OCI-LY7 (cell line): Measurements from ENCODE around the gene SPC24. TPM values are rescaled to one million over a fixed set of nuclear protein-coding genes. Genes with fewer than 3 reads are reported as not detected.

Experiments
- BruUV-seq: library from RNA; stranded (reverse); fragments of 400-500 nt; replicated peaks from 2 replicates; lab custom pipeline; 2021; lab: Mats Ljungman, UMichigan
- CTCF ChIA-PET: fragments of 300-600 bp; sonication (Branson Sonifier 250); formaldehyde crosslinking; loops from one replicate; lab custom pipeline; 2022; ENCODE audit warnings: antibody characterized with exemption; ENCODE audit not compliant: unreplicated experiment; lab: Charles Lee
- POLR2A ChIA-PET: fragments of 300-600 bp; sonication (Branson Sonifier 250); formaldehyde crosslinking; loops from one replicate; lab custom pipeline; 2022; ENCODE audit warnings: antibody characterized with exemption; lab: Charles Lee
- DNase-seq: peaks from one replicate; pipeline ENCODE4 v3.0.0-alpha.2; 2015; ENCODE audit warnings: low spot score
- H2AFZ ChIP-seq: fragments of 200-600 bp; sonication (generic), shearing (Covaris generic); 2 replicates; pipeline ENCODE4 v1.6.1; 2014; ENCODE audit warnings: mild to moderate bottlenecking, antibody characterized with exemption, low read length, moderate library complexity
- H3K27ac ChIP-seq: fragments of 200-600 bp; sonication (generic); 2 replicates; pipeline ENCODE4 v1.5.1; 2014; ENCODE audit warnings: mixed run types, low read depth, mild to moderate bottlenecking, moderate library complexity, low read length, inconsistent platforms; ENCODE audit not compliant: poor library complexity, severe bottlenecking
- H3K36me3 ChIP-seq: fragments of 200-600 bp; sonication (generic); 2 replicates; pipeline ENCODE4 v1.6.1; 2014; ENCODE audit warnings: mild to moderate bottlenecking, antibody characterized with exemption, low read length, moderate library complexity, mixed read lengths; ENCODE audit not compliant: insufficient read depth
- H3K4me1 ChIP-seq: fragments of 200-600 bp; sonication (generic); 2 replicates; pipeline ENCODE4 v1.5.1; 2014; ENCODE audit warnings: mild to moderate bottlenecking, low read length; ENCODE audit not compliant: insufficient read depth, poor library complexity, severe bottlenecking
- H3K4me2 ChIP-seq: fragments of 200-600 bp; sonication (generic); 2 replicates; pipeline ENCODE4 v1.6.1; 2014; ENCODE audit warnings: mild to moderate bottlenecking, low read length
- H3K4me3 ChIP-seq: fragments of 200-600 bp; sonication (generic); 2 replicates; pipeline ENCODE4 v1.5.1; 2014; ENCODE audit warnings: mild to moderate bottlenecking, low read depth, low read length; ENCODE audit not compliant: poor library complexity, severe bottlenecking
- H3K79me2 ChIP-seq: fragments of 200-600 bp; sonication (generic); 2 replicates; pipeline ENCODE4 v1.6.1; 2016; ENCODE audit warnings: low read depth, mild to moderate bottlenecking, low read length, moderate library complexity, mixed read lengths; ENCODE audit not compliant: insufficient read depth
- H3K9me2 ChIP-seq: fragments of 200-600 bp; sonication (generic); 2 replicates; pipeline ENCODE4 v1.6.1; 2016; ENCODE audit warnings: mild to moderate bottlenecking, low read length, mixed read lengths; ENCODE audit not compliant: insufficient read depth
- H3K9me3 ChIP-seq: fragments of 200-600 bp; sonication (generic); 2 replicates; pipeline ENCODE4 v1.6.1; 2014; ENCODE audit warnings: mild to moderate bottlenecking, mixed run types, low read length, mixed read lengths
- H4K20me1 ChIP-seq: fragments of 200-600 bp; sonication (generic); 2 replicates; pipeline ENCODE4 v1.6.1; 2014; ENCODE audit warnings: mild to moderate bottlenecking, antibody characterized with exemption, low read length, moderate library complexity, mixed read lengths; ENCODE audit not compliant: insufficient read depth
- EZH2phosphoT487 ChIP-seq: fragments of 200-600 bp; sonication (generic); IDR thresholded peaks from 2 replicates; pipeline ENCODE4 v1.6.1; 2018; ENCODE audit warnings: low read depth, borderline replicate concordance, mild to moderate bottlenecking, mixed run types, antibody characterized with exemption, low read length, moderate library complexity, mixed read lengths
- intact Hi-C: fragments of 100-400 bp; cut with micrococcal nuclease; formaldehyde crosslinking; loops from one replicate; pipeline ENCODE4 v1.10.0; 2022; ENCODE audit not compliant: unreplicated experiment
- total RNA-seq, 2 experiments: library from RNA; depleted of rRNA in 1 of 2; stranded (reverse); fragments of >200 nt in 1 of 2; shearing (Covaris generic) in 1 of 2; gene quantifications; 2 replicates each; pipeline ENCODE4 v1.2.3, GENCODE V29; 2014 to 2022
- TF ChIP-seq, protein P1 (sequence below): fragments of 200-600 bp; sonication (generic); conservative IDR thresholded peaks from 2 replicates; pipeline ENCODE4 v1.5.1; 2014; ENCODE audit warnings: mild to moderate bottlenecking, antibody characterized with exemption, low read length, moderate library complexity, mixed read lengths

The SPC24 gene
- total RNA-seq, 2 experiments from 2014 or later = 133 to 184 TPM

DNA sequence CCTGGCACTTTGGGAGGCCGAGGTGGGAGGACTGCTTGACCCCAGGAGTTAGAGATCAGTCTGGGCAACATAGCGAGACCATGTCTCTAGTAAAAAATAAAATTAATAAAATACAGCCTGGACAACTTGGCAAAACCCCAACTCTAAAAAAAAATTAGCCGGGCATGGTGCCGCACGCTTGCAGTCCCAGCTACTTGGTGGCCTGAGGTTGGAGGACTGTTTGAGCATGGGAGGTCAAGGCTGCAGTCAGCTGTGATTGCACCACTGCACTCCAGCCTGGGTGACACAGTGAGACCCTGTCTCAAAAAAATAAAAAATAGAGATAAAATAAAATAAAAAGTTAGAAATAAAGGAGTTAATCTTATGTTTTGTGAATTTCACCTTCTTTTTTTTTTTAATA lies 15.6 kb upstream of the SPC24 start:
- Histone ChIP-seq H3K9me3 (no peaks in the 10 kb centered on the region), H2AFZ (no peak overlapping the region), H4K20me1 (no peaks in the 10 kb centered on the region), H3K9me2 (no peaks in the 10 kb centered on the region), H3K4me1 (no peaks in the 10 kb centered on the region), H3K27ac (no peak overlapping the region), H3K36me3 (peaks cover 86% of the 10 kb centered on the region), H3K79me2 (no peaks in the 10 kb centered on the region), H3K4me2 (no peak overlapping the region), H3K4me3 (no peak overlapping the region)
- TF ChIP-seq, protein P1, sequence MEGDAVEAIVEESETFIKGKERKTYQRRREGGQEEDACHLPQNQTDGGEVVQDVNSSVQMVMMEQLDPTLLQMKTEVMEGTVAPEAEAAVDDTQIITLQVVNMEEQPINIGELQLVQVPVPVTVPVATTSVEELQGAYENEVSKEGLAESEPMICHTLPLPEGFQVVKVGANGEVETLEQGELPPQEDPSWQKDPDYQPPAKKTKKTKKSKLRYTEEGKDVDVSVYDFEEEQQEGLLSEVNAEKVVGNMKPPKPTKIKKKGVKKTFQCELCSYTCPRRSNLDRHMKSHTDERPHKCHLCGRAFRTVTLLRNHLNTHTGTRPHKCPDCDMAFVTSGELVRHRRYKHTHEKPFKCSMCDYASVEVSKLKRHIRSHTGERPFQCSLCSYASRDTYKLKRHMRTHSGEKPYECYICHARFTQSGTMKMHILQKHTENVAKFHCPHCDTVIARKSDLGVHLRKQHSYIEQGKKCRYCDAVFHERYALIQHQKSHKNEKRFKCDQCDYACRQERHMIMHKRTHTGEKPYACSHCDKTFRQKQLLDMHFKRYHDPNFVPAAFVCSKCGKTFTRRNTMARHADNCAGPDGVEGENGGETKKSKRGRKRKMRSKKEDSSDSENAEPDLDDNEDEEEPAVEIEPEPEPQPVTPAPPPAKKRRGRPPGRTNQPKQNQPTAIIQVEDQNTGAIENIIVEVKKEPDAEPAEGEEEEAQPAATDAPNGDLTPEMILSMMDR = no peak
- ChIA-PET CTCF (no interaction called here), POLR2A (no interaction called here)
- intact Hi-C loops = no loop called here
- no TSS peak for BruUV-seq
- DNase-seq = no peak

DNA sequence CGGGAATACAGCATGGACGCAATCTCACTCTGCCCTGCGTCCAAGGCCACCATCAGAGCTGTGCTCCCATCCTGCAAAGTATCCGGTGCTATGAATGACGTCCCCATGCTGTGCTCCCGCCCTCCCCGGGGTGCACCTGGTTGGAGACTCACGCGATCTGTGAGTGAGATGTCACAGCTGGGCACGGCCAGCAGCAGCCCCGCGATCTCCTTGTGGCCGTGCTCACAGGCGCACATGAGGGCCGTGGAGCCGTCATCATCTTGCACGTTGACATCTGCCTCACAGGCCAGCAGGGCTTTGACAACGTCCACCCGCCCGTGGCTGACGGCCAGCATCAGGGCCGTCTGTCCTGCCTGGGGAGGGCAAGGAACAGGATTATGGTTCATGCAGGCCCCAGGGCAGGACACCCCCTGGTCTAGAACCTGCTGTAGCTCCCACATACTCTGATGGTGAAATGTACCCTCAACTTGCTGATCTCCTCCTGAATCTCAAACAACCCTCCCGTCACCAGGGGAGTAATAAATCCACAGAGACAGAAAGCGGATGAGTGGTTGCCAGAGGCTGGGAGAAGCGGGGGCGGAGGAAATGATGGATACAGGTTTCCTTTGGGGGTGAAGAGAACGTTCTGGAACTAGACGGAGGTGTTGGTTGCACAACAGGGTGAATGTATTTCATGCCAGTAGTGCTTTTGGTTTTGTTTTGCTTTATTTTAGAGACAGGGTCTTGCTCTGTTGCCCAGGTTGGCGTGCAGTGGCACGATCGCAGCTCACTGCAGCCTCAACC lies 14.5 kb upstream of the SPC24 start:
- BruUV-seq = no TSS peak
- Histone ChIP-seq H2AFZ (no peak overlapping the region), H3K4me1 (no peaks in the 10 kb centered on the region), H4K20me1 (no peaks in the 10 kb centered on the region), H3K79me2 (no peaks in the 10 kb centered on the region), H3K36me3 (peaks cover 89% of the 10 kb centered on the region), H3K9me3 (no peaks in the 10 kb centered on the region), H3K9me2 (no peaks in the 10 kb centered on the region), H3K27ac (no peak overlapping the region), H3K4me3 (no peak overlapping the region), H3K4me2 (no peak overlapping the region)
- DNase-seq = no peak
- ChIA-PET CTCF (no interaction called here), POLR2A (no interaction called here)
- intact Hi-C loops = no loop called here
- TF ChIP-seq EZH2phosphoT487 = no peak
- TF ChIP-seq, protein P1 = no peak

DNA sequence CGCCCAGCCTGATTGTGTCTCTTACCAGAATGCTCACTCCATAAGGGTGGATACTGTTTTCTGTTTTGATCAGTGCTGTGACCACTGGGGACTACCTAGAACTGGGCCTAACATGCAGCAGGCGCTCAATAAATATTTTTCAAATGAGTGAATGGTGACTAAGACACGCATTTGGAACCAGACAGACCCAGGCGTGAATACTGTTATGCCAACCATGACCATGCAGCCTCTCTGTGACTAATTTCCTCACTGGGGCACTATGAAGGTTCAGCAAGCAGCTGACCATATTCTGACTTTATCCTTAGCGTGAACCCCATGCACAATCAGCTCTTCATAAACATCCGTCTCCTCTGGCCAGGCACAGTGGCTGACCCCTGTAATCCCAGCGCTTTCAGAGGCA lies 13.0 kb upstream of the SPC24 start:
- ChIA-PET CTCF (no interaction called here), POLR2A (no interaction called here)
- Histone ChIP-seq H3K4me1 (no peaks in the 10 kb centered on the region), H3K79me2 (no peaks in the 10 kb centered on the region), H3K4me3 (no peak overlapping the region), H3K27ac (no peak overlapping the region), H3K9me2 (no peaks in the 10 kb centered on the region), H3K36me3 (peaks cover 89% of the 10 kb centered on the region), H4K20me1 (no peaks in the 10 kb centered on the region), H3K9me3 (no peaks in the 10 kb centered on the region), H2AFZ (no peak overlapping the region), H3K4me2 (no peak overlapping the region)
- TF ChIP-seq, protein P1 = no peak
- TF ChIP-seq EZH2phosphoT487 = no peak
- no peak for DNase-seq
- no TSS peak for BruUV-seq
- intact Hi-C loops = no loop called here
